IMR-90 (cell line): ENCODE results near the gene SMIM36. TPM values are rescaled to one million over a fixed set of nuclear protein-coding genes. Genes with fewer than 3 reads are reported as not detected.
A peak's percentile ranks its signal among the peaks of the same experiment; 100 is the strongest.

Experiments used
- ATAC-seq: fragments of 200-7000 bp; cut with Tn5 transposase; 2 replicates; pipeline ENCODE4 v1.9.1; 2020; ENCODE audit warnings: low read depth, mild to moderate bottlenecking, moderate library complexity
- BruUV-seq: library from RNA; stranded (reverse); fragments of 400-500 nt; replicated peaks from 2 replicates; lab custom pipeline; 2021; lab: Mats Ljungman, UMichigan
- CTCF ChIA-PET: fragments of 300-600 bp; formaldehyde crosslinking; extraction: SDS; loops from one replicate; lab custom pipeline; 2021; ENCODE audit warnings: antibody characterized with exemption; lab: Yijun Ruan, JAX
- POLR2A ChIA-PET: fragments of 300-600 bp; sonication (Branson Sonifier 250); formaldehyde crosslinking; loops from one replicate; lab custom pipeline; 2022; ENCODE audit warnings: antibody characterized with exemption; ENCODE audit not compliant: unreplicated experiment; lab: Charles Lee
- DNase-seq: peaks from one replicate; pipeline ENCODE4 v3.0.0; 2013
- H2AFZ ChIP-seq: replicated peaks from 2 replicates; pipeline ENCODE3; 2013; ENCODE audit warnings: low read length, mild to moderate bottlenecking; ENCODE audit not compliant: poor library complexity
- H2AK5ac ChIP-seq: 2 replicates; pipeline ENCODE4 v1.6.1; 2013; ENCODE audit warnings: low read depth, low read length, inconsistent platforms
- H2AK9ac ChIP-seq: replicated peaks from 2 replicates; pipeline ENCODE3; 2013; ENCODE audit warnings: mild to moderate bottlenecking, low read depth, low read length, moderate library complexity; ENCODE audit not compliant: poor library complexity
- H2BK120ac ChIP-seq: 2 replicates; pipeline ENCODE4 v1.6.1; 2013; ENCODE audit warnings: low read depth, low read length, inconsistent platforms
- H2BK15ac ChIP-seq: 3 replicates; pipeline ENCODE4 v1.6.1; 2013; ENCODE audit warnings: low read depth, low read length, inconsistent platforms
- H2BK20ac ChIP-seq: 2 replicates; pipeline ENCODE4 v1.6.1; 2013; ENCODE audit warnings: low read depth, mild to moderate bottlenecking, inconsistent platforms, low read length, moderate library complexity
- H2BK5ac ChIP-seq: 2 replicates; pipeline ENCODE4 v1.6.1; 2013; ENCODE audit warnings: mild to moderate bottlenecking, low read depth, low read length, inconsistent platforms; ENCODE audit not compliant: poor library complexity, severe bottlenecking
- H3K14ac ChIP-seq: replicated peaks from 2 replicates; pipeline ENCODE4 v1.6.1; 2013; ENCODE audit warnings: low read depth, low read length, inconsistent platforms
- H3K18ac ChIP-seq: 2 replicates; pipeline ENCODE4 v1.6.1; 2013; ENCODE audit warnings: low read depth, low read length, control low read depth
- H3K23ac ChIP-seq: 2 replicates; pipeline ENCODE4 v1.6.1; 2013; ENCODE audit warnings: low read depth, low read length, inconsistent platforms
- H3K27ac ChIP-seq: 2 replicates; pipeline ENCODE4 v1.5.1; 2013; ENCODE audit warnings: mild to moderate bottlenecking, control low read depth, low read length; ENCODE audit not compliant: insufficient read depth
- H3K27me3 ChIP-seq: 2 replicates; pipeline ENCODE4 v1.6.1; 2013; ENCODE audit warnings: low read length; ENCODE audit not compliant: control insufficient read depth, insufficient read depth
- H3K36me3 ChIP-seq: 2 replicates; pipeline ENCODE4 v1.6.1; 2013; ENCODE audit warnings: low read length, mixed read lengths; ENCODE audit not compliant: control insufficient read depth, insufficient read depth
- H3K4ac ChIP-seq: 2 replicates; pipeline ENCODE4 v1.6.1; 2013; ENCODE audit warnings: low read depth, low read length, inconsistent platforms
- H3K4me1 ChIP-seq: 2 replicates; pipeline ENCODE4 v1.6.1; 2013; ENCODE audit warnings: low read length, mixed read lengths; ENCODE audit not compliant: control insufficient read depth, insufficient read depth
- H3K4me2 ChIP-seq: 2 replicates; pipeline ENCODE4 v1.6.1; 2013; ENCODE audit warnings: low read depth, mild to moderate bottlenecking, control low read depth, low read length, moderate library complexity
- H3K4me3 ChIP-seq: 2 replicates; pipeline ENCODE4 v1.5.1; 2013; ENCODE audit warnings: low read depth, mild to moderate bottlenecking, control low read depth, low read length, moderate library complexity; ENCODE audit not compliant: insufficient read depth
- H3K56ac ChIP-seq: 2 replicates; pipeline ENCODE4 v1.6.1; 2013; ENCODE audit warnings: low read length, inconsistent platforms; ENCODE audit not compliant: insufficient read depth; ENCODE audit errors: extremely low read depth
- H3K79me1 ChIP-seq, 2 experiments: 2 replicates each; pipeline ENCODE4 v1.6.1; 2013; ENCODE audit warnings: low read length in 2 of 2, inconsistent platforms in 1 of 2, low read depth in 1 of 2
- H3K9ac ChIP-seq: 2 replicates; pipeline ENCODE4 v1.6.1; 2013; ENCODE audit warnings: low read depth, low read length, control low read depth
- H3K9me1 ChIP-seq: 2 replicates; pipeline ENCODE4 v1.6.1; 2013; ENCODE audit warnings: low read length, inconsistent platforms; ENCODE audit not compliant: insufficient read depth
- H3K9me3 ChIP-seq: 2 replicates; pipeline ENCODE4 v1.6.1; 2013; ENCODE audit warnings: low read length; ENCODE audit not compliant: control insufficient read depth, insufficient read depth
- H4K20me1 ChIP-seq: 2 replicates; pipeline ENCODE4 v1.6.1; 2013; ENCODE audit warnings: low read length, inconsistent platforms; ENCODE audit not compliant: insufficient read depth
- H4K5ac ChIP-seq: 2 replicates; pipeline ENCODE4 v1.6.1; 2013; ENCODE audit warnings: mild to moderate bottlenecking, low read depth, low read length, control low read depth
- H4K8ac ChIP-seq, 2 experiments: 2 replicates each; pipeline ENCODE4 v1.6.1; 2013; ENCODE audit warnings: low read depth in 2 of 2, low read length in 2 of 2, control low read depth in 1 of 2, inconsistent platforms in 1 of 2
- H4K91ac ChIP-seq: 2 replicates; pipeline ENCODE4 v1.6.1; 2013; ENCODE audit warnings: low read depth, low read length, inconsistent platforms; ENCODE audit not compliant: insufficient read depth
- BHLHE40 ChIP-seq: fragments of 150-350 bp; IDR thresholded peaks from 2 replicates; pipeline ENCODE4 v1.6.1; 2016; ENCODE audit warnings: mild to moderate bottlenecking, low read depth, low read length
- CEBPB ChIP-seq: IDR thresholded peaks from 2 replicates; pipeline ENCODE4 v1.6.1; 2012; ENCODE audit warnings: low read depth, low read length, improper control_type of control experiment
- CHD1 ChIP-seq: IDR thresholded peaks from 2 replicates; pipeline ENCODE4 v1.6.1; 2012; ENCODE audit warnings: low read depth, low read length, improper control_type of control experiment
- CTCF ChIP-seq: conservative IDR thresholded peaks from 2 replicates; pipeline ENCODE4 v1.5.1; 2012; ENCODE audit warnings: mild to moderate bottlenecking, low read depth, low read length, improper control_type of control experiment
- ELK1 ChIP-seq: fragments of 150-350 bp; IDR thresholded peaks from 2 replicates; pipeline ENCODE4 v1.6.1; 2016; ENCODE audit warnings: low read depth, mild to moderate bottlenecking, low read length, moderate library complexity, borderline replicate concordance
- FOS ChIP-seq: fragments of 150-350 bp; IDR thresholded peaks from 2 replicates; pipeline ENCODE4 v1.6.1; 2016; ENCODE audit warnings: low read depth, low read length
- MAFK ChIP-seq: IDR thresholded peaks from 2 replicates; pipeline ENCODE4 v1.6.1; 2012; ENCODE audit warnings: low read depth, low read length, improper control_type of control experiment
- NFE2L2 ChIP-seq: fragments of 150-350 bp; IDR thresholded peaks from 2 replicates; pipeline ENCODE4 v1.6.1; 2016; ENCODE audit warnings: low read depth, mild to moderate bottlenecking, low read length
- POLR2A ChIP-seq: IDR thresholded peaks from 2 replicates; pipeline ENCODE4 v1.6.1; 2012; ENCODE audit warnings: mild to moderate bottlenecking, low read depth, low read length
- RAD21 ChIP-seq: IDR thresholded peaks from 2 replicates; pipeline ENCODE4 v1.6.1; 2012; ENCODE audit warnings: low read length, improper control_type of control experiment
- RCOR1 ChIP-seq: IDR thresholded peaks from 2 replicates; pipeline ENCODE4 v1.6.1; 2012; ENCODE audit warnings: mild to moderate bottlenecking, low read length, improper control_type of control experiment; ENCODE audit not compliant: insufficient replicate concordance
- SMC3 ChIP-seq: fragments of 150-350 bp; IDR thresholded peaks from 2 replicates; pipeline ENCODE4 v1.6.1; 2016; ENCODE audit warnings: low read depth, mild to moderate bottlenecking, antibody characterized with exemption, low read length, moderate library complexity
- USF2 ChIP-seq: fragments of 150-350 bp; IDR thresholded peaks from 2 replicates; pipeline ENCODE4 v1.6.1; 2017; ENCODE audit warnings: mild to moderate bottlenecking, antibody characterized with exemption, low read length, low read depth
- WGBS, 2 experiments: methylation state at CpG; one replicate each; pipeline versions ENCODE4 v1.1.5 to v1.1.7; 2013; ENCODE audit warnings: missing lambda C conversion rate in 2 of 2; ENCODE audit not compliant: insufficient read length in 1 of 2; ENCODE audit errors: extremely low coverage in 2 of 2; 5-methylcytosine and 5-hydroxymethylcytosine counted together
- dilution Hi-C: fragments of 300-500 bp; cut with HindIII; formaldehyde crosslinking; loops from one replicate; pipeline ENCODE4 v1.14.3; 2018; ENCODE audit warnings: low sequenced_read_pairs; ENCODE audit not compliant: unreplicated experiment
- in situ Hi-C: fragments of 300-500 bp; cut with MboI; formaldehyde crosslinking; loops from 3 replicates; pipeline ENCODE4 v1.14.3; 2019; ENCODE audit warnings: low sequenced_read_pairs, inconsistent platforms, mixed read lengths
- intact Hi-C: fragments of 100-400 bp; cut with micrococcal nuclease; formaldehyde crosslinking; loops from 2 replicates; pipeline ENCODE4 v1.10.0; 2022
- polyA plus RNA-seq, 3 experiments: library from polyadenylated mRNA; depleted of rRNA; stranded (reverse); fragments of >200 nt; gene quantifications; 2 replicates each; pipeline ENCODE4 v1.2.3, GENCODE V29; 2012; ENCODE audit warnings: low replicate concordance in 1 of 3
- total RNA-seq: library from RNA; depleted of rRNA; stranded (reverse); fragments of >200 nt; gene quantifications from 2 replicates; pipeline ENCODE4 v1.2.3, GENCODE V29; 2012

Gene SMIM36
- total and polyA plus RNA-seq, 2 of the 4 experiments (the other 2 are of a cell fraction): not detected

DNA sequence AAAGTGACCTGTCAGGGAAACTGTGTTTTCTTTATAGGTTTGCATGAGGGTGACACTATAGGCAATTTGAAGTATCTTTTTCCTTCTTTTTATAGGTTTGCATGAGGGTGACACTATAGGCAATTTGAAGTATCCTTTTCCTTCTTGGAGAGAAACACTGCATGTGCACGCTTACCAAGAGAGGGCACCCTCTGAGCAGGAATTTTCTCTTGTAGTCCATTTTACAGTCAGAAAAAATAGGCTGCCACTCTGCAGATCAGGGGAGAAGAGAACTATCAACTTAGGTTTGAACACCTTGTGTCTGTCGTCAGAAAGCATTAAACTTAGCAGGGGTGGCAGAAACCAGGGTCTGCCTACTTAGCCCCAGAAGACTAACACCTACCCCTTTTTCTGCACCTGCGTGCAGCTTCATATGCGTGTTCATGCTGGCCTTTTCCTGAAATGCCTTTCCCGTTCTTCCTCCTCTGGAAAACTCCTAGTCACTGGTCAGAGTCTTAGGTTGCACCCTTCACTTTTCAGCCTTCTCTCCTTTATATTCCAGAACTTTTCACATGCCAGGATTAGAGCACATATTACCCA, 16.4 kb upstream of the SMIM36 start:
- no peak overlapping the region for H3K56ac ChIP-seq
- ChIA-PET POLR2A (no interaction called here), CTCF (interaction anchor here (0.6 to 4.0 kb wide), 8 partner anchors 9 to 1010 kb away, joined by 4 to 29 read pairs (median 9); no protein-coding TSS in a partner anchor)
- H3K27ac ChIP-seq: no peak overlapping the region
- no peaks in the 10 kb centered on the region for H3K36me3 ChIP-seq
- no peak overlapping the region for H4K8ac ChIP-seq
- no peaks in the 10 kb centered on the region for H3K9me1 ChIP-seq
- ATAC-seq (peak; percentile 70), DNase-seq (peak; percentile 65)
- 100% methylated on average over 2 of the region's 5 CpGs; no CpG with 5 or more reads in 1 of the 2 experiments for WGBS, 2 experiments
- no peak overlapping the region for H3K4me2 ChIP-seq
- no peak overlapping the region for H2AFZ ChIP-seq
- TF ChIP-seq RCOR1 (no peak), CEBPB (no peak), NFE2L2 (no peak), MAFK (no peak), FOS (no peak), POLR2A (no peak), USF2 (no peak), BHLHE40 (no peak), CHD1 (no peak), ELK1 (no peak), RAD21 (peak; percentile 78), SMC3 (peak; percentile 80), CTCF (peak; percentile 75)
- H2BK20ac ChIP-seq: no peak overlapping the region
- H2AK5ac ChIP-seq: no peak overlapping the region
- H2BK5ac ChIP-seq: no peak overlapping the region
- no peak overlapping the region for H3K9ac ChIP-seq
- H3K23ac ChIP-seq: no peak overlapping the region
- BruUV-seq: no TSS peak
- no peak overlapping the region for H4K5ac ChIP-seq
- no peak overlapping the region for H2BK120ac ChIP-seq
- H3K14ac ChIP-seq: no peak overlapping the region
- H3K18ac ChIP-seq: no peak overlapping the region
- intact Hi-C loops (loop anchor here (1.0 to 10.0 kb wide), 4 partner anchors 74 to 951 kb away; no protein-coding TSS in a partner anchor), in situ Hi-C loops (loop anchor here (5.0 kb wide), 3 partner anchors 70 to 245 kb away; partner anchors contain the start of gene TMEM100), dilution Hi-C loops (no loop called here)
- H3K4ac ChIP-seq: no peak overlapping the region
- no peaks in the 10 kb centered on the region for H3K9me3 ChIP-seq
- no peaks in the 10 kb centered on the region for H4K20me1 ChIP-seq
- no peak overlapping the region for H4K91ac ChIP-seq
- no peak overlapping the region for H3K4me3 ChIP-seq
- no peak overlapping the region for H2AK9ac ChIP-seq
- H3K27me3 ChIP-seq: no peaks in the 10 kb centered on the region; the same call in 1 of the 2 replicates
- H3K4me1 ChIP-seq: no peaks in the 10 kb centered on the region
- no peak overlapping the region for H2BK15ac ChIP-seq
- H3K79me1 ChIP-seq: no peaks in the 10 kb centered on the region
